CMK (cell line): ENCODE measurements around the gene SERPINB10.
"Not testable (repeated sequence)": the region's sequence is repeated elsewhere in the genome, so short reads cannot be mapped to it uniquely, and the experiment has no call there.

Source experiments
- DNase-seq: peaks from one replicate; pipeline ENCODE4 v3.0.0-alpha.2; 2010; ENCODE audit warnings: low read depth

SERPINB10 gene

GRCh38 chr18:63892566-63892965 lies 15.2 kb upstream of the SERPINB10 start:
- no peak for DNase-seq

- DNase-seq = no peak
Observed at GRCh38 chr18:63894106-63894772, 13.5 kb upstream of the SERPINB10 start.

DNA sequence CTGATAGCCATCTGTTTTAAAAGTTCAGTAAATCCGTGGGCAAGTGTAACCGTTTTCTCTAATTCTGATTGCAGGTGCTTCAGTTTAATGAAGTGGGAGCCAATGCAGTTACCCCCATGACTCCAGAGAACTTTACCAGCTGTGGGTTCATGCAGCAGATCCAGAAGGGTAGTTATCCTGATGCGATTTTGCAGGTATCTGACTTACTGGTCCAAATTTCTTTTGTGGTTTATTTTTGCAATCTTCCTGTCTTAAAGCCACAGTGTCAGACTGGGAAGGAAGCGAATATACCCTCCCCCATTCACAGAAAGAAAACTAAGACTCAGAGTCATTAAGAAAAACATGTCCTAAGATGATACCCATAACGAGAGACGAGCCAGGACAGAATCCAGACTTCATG lies 12.6 kb upstream of the SERPINB10 start:
- DNase-seq = no peak

DNA sequence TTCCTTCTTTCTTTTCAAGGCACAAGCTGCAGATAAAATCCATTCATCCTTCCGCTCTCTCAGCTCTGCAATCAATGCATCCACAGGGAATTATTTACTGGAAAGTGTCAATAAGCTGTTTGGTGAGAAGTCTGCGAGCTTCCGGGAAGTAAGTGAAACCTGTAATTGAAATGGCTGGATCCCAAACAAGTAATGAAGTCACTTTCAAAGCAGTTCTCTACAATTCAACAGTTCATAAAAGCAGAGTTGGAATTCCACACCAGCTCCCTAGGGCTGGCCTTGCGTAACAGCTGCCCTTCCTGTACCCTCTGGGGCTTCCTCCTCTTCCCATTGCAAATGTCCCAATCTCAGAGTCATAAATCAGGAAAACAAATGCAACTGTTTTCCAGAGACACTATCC lies 10.7 kb upstream of the SERPINB10 start:
- DNase-seq = no peak

DNA sequence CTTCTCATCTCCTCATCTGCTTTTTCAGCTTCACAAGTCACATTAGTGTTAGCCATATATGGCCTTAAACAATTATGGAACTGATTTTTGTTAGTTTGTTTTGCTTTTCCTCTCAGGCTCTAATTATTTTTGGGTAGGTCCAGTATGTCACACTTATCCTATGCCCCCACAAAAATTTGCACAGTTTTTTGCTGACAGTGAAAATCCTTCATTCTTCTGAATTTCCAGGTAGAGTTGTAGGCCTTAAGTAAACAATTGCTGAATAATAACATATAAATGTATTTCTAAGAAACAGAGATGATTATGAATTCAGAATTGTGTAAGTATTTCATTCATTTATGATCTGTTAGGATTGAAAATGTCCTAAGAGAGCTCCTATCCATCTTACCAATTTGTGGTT lies 8.6 kb upstream of the SERPINB10 start:
- DNase-seq = no peak

- no peak for DNase-seq
Observed at GRCh38 chr18:63903851-63904570, 3.7 kb upstream of the SERPINB10 start.

GRCh38 chr18:63904694-63905093 lies 3.1 kb upstream of the SERPINB10 start:
- DNase-seq = no peak

GRCh38 chr18:63905361-63905760 lies 2.4 kb upstream of the SERPINB10 start:
- no peak for DNase-seq

DNA sequence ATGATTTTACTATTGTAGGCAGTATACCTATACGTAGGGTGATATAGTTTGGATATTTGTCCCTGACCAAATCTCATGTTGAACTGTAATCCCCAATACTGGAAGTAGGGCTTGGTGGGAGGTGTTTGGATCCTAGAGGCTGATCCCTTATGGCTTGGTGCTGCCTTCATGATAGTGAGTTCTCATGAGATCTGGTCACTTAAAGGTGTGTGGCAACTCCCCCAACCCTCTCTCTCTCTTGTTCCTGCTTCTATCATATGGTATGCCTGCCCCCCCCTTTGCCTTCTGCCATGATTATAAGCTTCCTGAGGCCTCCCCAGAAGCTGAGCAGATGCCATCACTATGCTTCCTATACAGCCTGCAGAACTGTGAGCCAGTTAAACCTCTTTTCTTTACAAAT lies 1.7 kb upstream of the SERPINB10 start:
- DNase-seq = no peak

- DNase-seq = no peak
Observed at GRCh38 chr18:63908858-63909257, 1.1 kb downstream of the SERPINB10 start.

- DNase-seq = no peak
Observed at GRCh38 chr18:63909870-63910269, 2.1 kb downstream of the SERPINB10 start.

DNA sequence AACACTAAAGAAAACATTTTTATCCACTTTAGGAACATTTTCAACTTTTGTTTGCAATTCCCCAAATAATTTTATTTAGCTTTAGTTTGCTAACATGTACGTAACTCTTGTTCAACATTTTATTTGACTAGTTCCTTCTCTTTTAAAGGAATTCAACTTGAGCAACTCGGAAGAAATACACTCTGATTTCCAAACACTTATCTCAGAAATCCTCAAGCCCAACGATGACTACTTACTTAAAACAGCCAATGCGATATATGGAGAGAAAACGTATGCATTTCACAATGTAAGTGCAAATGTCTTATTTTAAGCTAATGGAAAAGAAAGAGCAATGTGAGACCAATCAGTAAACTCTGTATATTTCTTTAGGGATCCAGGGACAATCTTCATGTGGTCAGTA lies 10.1 kb downstream of the SERPINB10 start:
- no peak for DNase-seq

DNA sequence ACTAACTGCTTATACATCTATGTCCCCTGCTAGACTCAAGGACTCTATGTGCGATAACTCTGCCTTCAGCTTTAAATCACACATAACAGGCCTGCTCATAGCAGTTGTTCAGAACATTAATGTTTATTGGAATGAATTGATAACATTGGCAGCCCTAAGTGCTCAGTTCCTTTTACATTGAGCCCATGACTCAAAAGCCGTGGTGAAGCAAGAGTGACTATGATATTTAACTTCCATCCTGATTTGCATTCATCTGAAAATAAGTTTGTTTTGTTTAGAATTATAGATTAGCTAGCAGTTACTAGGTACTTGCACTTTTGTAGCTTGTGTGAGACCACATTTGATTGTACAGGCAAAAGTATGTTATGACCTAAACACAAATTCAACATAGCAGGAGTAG lies 14.3 kb downstream of the SERPINB10 start:
- no peak for DNase-seq

DNA sequence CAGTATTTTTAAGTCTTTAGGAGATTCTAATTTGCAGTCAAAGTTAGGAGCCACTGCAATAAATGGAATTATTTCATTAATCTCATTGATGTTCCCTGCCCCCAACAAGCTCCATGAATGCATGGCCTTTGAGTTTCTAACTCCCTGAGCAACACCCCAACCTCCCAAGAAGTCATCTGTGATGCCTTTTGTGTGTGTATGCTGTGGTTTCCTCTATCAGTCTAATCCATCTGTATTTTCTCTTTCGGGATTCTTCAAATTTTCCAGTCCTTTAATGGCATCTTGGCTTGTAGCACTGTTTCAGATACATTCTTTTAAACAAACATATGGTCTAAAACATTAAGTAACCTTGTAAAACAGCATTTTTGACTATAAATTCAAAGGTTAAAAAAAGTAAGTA lies 16.8 kb downstream of the SERPINB10 start:
- DNase-seq = no peak

GRCh38 chr18:63928331-63928730 lies 20.6 kb downstream of the SERPINB10 start:
- no peak for DNase-seq

- DNase-seq = not testable (repeated sequence)
Observed at GRCh38 chr18:63929369-63929768, 21.6 kb downstream of the SERPINB10 start.

- DNase-seq = no peak
Observed at GRCh38 chr18:63930773-63931354, 23.1 kb downstream of the SERPINB10 start.

DNA sequence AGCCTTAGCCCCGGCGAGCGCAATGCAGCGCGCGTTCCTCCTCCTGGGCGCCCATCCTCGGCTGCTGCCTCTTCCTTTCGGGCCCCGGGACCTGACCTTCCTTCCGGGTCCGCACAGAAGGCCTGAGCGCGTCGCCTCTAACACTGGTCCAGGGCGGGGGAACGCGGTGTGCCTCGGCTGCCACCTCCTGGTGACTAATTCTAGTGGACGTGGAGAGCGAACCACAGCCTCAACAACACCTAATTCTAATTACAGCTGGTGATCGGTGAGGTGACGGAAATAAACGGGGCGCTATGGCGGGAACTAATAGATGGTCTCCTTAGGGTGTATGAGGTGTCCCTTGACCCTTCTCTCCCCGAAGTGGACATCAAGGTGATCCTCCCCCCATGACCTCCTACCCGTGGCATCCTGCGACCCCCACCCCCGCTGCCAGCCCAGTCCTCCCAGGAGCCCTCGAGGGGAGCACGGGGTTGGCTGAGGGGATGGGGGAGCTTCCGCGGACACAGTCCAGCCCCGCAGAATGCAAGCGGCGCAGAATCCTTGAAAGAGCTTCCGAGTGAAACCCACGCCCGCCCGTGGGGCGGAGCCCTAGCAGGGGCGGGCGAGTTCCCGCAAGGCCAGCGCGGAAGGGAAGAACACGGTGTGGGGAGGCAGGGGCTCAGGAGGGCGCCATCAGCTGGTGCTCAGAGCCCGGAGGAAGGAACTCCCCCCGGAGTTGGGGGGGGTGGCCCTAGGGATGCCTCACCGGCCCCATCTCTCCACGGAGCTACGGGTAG lies 28.6 kb downstream of the SERPINB10 start:
- DNase-seq = no peak

GRCh38 chr18:63936932-63937393 lies 29.2 kb downstream of the SERPINB10 start:
- DNase-seq = no peak

- DNase-seq = no peak
Observed at GRCh38 chr18:63940008-63940407, 32.2 kb downstream of the SERPINB10 start.

DNA sequence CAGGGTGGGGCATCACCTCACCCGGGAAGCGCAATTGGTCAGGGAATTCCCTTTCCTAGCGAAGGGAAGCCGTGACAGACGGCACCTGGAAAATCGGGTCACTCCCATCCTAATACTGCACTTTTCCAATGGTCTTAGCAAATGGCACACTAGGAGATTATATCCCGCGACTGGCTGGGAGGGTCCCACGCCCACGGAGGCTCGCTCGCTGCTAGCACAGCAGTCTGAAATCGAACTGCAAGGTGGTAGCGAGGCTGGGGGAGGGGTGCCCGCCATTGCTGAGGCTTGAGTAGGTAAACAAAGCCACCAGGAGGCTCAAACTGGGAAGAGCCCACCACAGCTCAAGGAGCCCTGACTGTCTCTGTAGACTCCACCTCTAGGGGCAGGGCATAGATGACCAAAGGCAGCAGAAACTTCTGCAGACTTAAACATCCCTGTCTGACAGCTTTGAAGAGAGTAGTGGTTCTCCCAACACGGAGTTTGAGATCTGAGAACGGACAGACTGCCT lies 32.8 kb downstream of the SERPINB10 start:
- DNase-seq = not testable (repeated sequence)

DNA sequence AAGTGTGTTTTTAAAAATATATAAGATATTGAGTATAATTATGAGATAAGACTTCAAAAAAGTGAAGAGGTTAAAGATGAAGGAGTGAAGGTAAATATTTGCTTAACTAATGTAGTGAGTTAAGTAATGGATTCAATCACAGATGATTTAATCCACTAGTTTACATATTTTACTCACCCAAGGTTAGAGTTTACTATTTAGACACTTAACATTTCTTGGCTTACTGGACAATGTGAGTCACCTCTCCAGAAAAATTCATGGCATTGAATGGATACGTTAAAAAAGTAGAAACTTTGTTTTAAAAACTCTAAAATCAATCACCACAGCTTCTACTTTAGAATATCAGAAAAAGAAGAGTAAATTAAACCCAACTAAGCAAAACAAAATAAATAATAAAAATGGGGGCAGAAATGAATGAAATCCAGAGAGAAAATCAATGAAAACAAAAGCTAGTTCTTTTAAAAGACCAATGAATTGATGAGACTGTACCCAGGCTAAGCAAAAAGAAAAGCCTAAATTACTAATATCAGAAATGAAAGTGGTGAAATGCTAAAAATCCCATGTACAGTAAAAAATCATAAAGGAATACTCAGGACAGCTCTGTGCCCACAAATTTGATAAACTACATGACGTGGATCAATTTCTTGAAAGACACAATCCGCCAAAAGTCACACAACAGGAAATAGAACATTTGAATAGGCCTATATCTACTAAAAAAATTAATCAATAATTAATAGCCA lies 39.5 kb downstream of the SERPINB10 start:
- no peak for DNase-seq
